Thymus (tissue), 11 donors: ENCODE data around the gene CTSD. TPM values are rescaled to one million over a fixed set of nuclear protein-coding genes. Genes with fewer than 3 reads are reported as not detected.

Experiments
- DNase-seq, 9 donors: peaks; one replicate each; pipeline ENCODE4 v3.0.0-alpha.2; 2013; ENCODE audit warnings: low spot score in 9 of 9, low read depth in 6 of 9, missing footprints in 1 of 9
- H3K27ac ChIP-seq, 2 donors: one replicate each; pipeline ENCODE4 v1.5.1; 2013; ENCODE audit warnings: control low read depth in 1 of 2, low read depth in 1 of 2, low read length in 1 of 2, mild to moderate bottlenecking in 1 of 2, moderate library complexity in 1 of 2
- H3K27me3 ChIP-seq, 2 donors: one replicate each; pipeline ENCODE4 v1.5.1; 2013; ENCODE audit warnings: low read length in 1 of 2; ENCODE audit not compliant: control insufficient read depth in 2 of 2, insufficient read depth in 1 of 2
- H3K36me3 ChIP-seq, 2 donors: one replicate each; pipeline ENCODE4 v1.5.1; 2013; ENCODE audit warnings: low read length in 1 of 2, mild to moderate bottlenecking in 1 of 2, moderate library complexity in 1 of 2; ENCODE audit not compliant: control insufficient read depth in 2 of 2, insufficient read depth in 2 of 2
- H3K4me1 ChIP-seq, 2 donors: one replicate each; pipeline ENCODE4 v1.5.1; 2013; ENCODE audit warnings: low read length in 2 of 2; ENCODE audit not compliant: control insufficient read depth in 2 of 2, insufficient read depth in 2 of 2
- H3K4me3 ChIP-seq, 2 donors: one replicate each; pipeline ENCODE4 v1.5.1; 2013; ENCODE audit warnings: low read length in 2 of 2, control low read depth in 1 of 2, mild to moderate bottlenecking in 1 of 2
- H3K9me3 ChIP-seq, 2 donors: one replicate each; pipeline ENCODE4 v1.5.1; 2013; ENCODE audit warnings: low read length in 1 of 2, mild to moderate bottlenecking in 1 of 2; ENCODE audit not compliant: control insufficient read depth in 2 of 2, insufficient read depth in 1 of 2
- WGBS: extraction: QIAGEN DNeasy Blood & Tissue Kit; methylation state at CpG from one replicate; pipeline ENCODE4 v1.1.7; 2013; 5-methylcytosine and 5-hydroxymethylcytosine counted together
- polyA plus RNA-seq: library from polyadenylated mRNA; stranded (reverse); fragments of 200-250 nt; gene quantifications from one replicate; pipeline ENCODE4 v1.2.3, GENCODE V29; 2013
- total RNA-seq: library from RNA; stranded (reverse); fragments of 120-200 nt; gene quantifications from one replicate; pipeline ENCODE4 v1.2.4, GENCODE V29; 2013
- donor health status: healthy.

Gene CTSD
- total and polyA plus RNA-seq, 2 donors: 97.4 to 487 TPM

DNA sequence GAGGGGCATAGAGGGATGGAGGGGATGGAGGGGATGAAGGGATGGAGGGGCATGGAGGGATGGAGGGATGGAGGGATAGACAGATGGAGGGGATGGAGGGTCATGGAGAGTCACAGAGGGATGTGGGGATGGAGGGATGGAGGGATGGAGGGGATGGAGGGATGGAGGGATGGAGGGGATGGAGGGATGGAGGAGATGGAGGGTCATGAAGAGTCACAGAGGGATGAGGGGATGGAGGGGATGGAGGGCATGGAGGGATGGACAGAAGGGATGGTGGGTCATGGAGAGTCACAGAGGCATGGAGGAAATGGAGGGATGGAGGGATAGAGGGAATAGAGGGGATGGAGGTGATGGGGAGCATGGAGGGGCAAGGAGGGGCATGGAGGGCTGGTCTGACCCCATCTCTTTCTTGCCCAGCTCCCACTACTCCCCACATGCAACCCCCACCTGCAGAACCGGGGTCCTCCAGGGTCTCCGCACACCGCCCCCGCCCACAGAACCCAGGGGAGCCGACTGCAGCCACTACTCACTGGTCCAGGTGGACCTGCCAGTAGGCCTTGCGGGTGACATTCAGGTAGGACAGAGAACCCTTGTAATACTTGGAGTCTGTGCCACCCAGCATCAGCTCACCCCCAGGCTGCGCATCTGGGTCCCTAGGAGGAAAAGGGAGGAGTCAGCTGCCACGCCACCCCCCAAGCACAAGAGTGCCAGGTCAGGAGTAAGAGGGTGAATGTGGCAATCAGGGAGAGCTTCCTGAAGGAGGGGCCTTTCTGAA lies 9.2 kb downstream of the CTSD start:
- 93% methylated on average over 8 of the region's 8 CpGs for WGBS
- Histone ChIP-seq H3K27ac (no peak overlapping the region), H3K4me1 (peaks cover 39 to 59% of the 10 kb centered on the region in 2 donors), H3K36me3 (peaks cover 41 to 47% of the 10 kb centered on the region in 2 donors), H3K27me3 (peaks cover 8 to 17% of the 10 kb centered on the region in 2 donors), H3K9me3 (peaks cover 0 to under 1% of the 10 kb centered on the region in 2 donors), H3K4me3 (no peak overlapping the region)
- DNase-seq: no peak

DNA sequence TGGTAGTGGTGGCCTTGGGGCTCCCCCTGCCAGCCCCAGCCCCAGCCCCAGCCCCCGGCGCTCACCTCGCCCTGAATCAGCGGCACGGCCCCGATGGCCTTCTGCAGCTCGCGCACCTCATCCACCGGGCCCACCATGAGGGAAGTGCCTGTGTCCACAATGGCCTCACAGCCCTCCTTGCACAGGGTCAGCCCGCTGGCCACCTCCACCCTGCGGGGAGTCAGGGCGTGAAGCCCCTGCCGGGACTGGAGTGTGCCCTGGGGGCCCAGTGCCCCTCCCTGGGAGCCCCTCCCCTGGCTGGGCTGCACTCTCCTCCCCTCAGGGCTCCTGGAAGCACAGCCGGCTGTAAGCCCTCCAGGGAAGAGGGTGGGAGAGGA lies 9.8 kb downstream of the CTSD start:
- no peak overlapping the region for H3K4me3 ChIP-seq
- 95% methylated on average over 14 of the region's 14 CpGs for WGBS
- no peaks in the 10 kb centered on the region for H3K9me3 ChIP-seq
- no peak overlapping the region for H3K27ac ChIP-seq
- DNase-seq: no peak
- H3K4me1 ChIP-seq: peaks cover 38 to 52% of the 10 kb centered on the region in 2 donors
- H3K27me3 ChIP-seq: peaks cover 15 to 23% of the 10 kb centered on the region in 2 donors
- H3K36me3 ChIP-seq: peaks cover 40 to 42% of the 10 kb centered on the region in 2 donors

DNA sequence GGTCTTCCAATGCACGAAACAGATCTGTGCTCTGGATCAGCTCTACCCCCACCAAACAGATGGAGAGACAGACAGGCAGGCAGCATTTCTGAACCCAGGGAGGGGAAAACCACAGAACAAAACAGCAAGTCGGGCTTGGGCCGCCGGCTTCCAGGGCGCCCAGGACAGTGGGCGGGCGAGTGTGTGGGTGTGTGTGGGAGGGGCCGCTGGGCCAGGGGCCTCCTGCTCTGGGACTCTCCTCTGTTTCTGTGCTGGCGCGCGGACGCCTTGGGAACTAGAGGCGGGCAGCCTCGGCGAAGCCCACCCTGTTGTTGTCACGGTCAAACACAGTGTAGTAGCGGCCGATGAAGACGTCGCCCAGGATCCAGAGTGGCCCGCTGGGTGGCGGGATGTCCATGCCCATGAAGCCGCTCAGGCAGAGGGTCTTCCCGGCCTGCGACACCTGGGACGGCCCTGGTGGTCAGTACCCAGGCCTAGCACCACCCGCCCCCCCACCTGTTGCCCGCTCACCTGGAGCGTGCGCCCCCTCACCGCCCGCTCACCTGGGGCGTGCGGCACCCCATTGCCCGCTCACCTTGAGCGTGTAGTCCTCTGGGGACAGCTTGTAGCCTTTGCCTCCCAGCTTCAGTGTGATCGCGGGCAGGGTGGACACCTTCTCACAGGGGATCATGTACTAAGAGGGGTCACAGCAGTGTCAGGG lies 10.3 kb downstream of the CTSD start:
- no peak overlapping the region for H3K4me3 ChIP-seq
- no peaks in the 10 kb centered on the region for H3K9me3 ChIP-seq
- peaks cover 34 to 49% of the 10 kb centered on the region in 2 donors for H3K4me1 ChIP-seq
- peaks cover 20 to 28% of the 10 kb centered on the region in 2 donors for H3K27me3 ChIP-seq
- no peak for DNase-seq
- H3K27ac ChIP-seq: peak overlapping the region in 1 of 2 donors; percentile 20
- H3K36me3 ChIP-seq: peaks cover 36 to 38% of the 10 kb centered on the region in 2 donors
- WGBS: 85% methylated on average over 38 of the region's 38 CpGs

DNA sequence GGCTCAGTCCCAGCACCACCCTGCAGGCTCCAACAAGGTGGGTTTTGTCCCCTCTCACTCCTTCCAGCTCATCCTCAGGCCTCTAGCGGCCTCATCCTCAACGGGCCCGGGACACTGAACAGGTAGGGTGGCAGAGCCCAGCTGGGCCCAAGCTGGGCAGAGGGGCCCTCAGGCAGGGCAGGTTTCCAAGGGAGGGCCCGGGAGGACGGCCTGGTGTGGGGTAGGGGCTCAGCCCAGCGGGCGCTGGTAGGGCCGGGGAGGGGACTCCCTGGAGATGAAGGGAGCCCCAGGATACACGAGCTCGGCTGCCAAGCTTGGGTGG lies 10.9 kb downstream of the CTSD start:
- Histone ChIP-seq H3K9me3 (no peaks in the 10 kb centered on the region), H3K4me1 (peaks cover 30 to 43% of the 10 kb centered on the region in 2 donors), H3K4me3 (no peak overlapping the region), H3K27me3 (peaks cover 25 to 34% of the 10 kb centered on the region in 2 donors), H3K27ac (peak overlapping the region in 1 of 2 donors; percentile 20), H3K36me3 (peaks cover 36 to 38% of the 10 kb centered on the region in 2 donors)
- DNase-seq: no peak
- WGBS: 84% methylated on average over 10 of the region's 10 CpGs

DNA sequence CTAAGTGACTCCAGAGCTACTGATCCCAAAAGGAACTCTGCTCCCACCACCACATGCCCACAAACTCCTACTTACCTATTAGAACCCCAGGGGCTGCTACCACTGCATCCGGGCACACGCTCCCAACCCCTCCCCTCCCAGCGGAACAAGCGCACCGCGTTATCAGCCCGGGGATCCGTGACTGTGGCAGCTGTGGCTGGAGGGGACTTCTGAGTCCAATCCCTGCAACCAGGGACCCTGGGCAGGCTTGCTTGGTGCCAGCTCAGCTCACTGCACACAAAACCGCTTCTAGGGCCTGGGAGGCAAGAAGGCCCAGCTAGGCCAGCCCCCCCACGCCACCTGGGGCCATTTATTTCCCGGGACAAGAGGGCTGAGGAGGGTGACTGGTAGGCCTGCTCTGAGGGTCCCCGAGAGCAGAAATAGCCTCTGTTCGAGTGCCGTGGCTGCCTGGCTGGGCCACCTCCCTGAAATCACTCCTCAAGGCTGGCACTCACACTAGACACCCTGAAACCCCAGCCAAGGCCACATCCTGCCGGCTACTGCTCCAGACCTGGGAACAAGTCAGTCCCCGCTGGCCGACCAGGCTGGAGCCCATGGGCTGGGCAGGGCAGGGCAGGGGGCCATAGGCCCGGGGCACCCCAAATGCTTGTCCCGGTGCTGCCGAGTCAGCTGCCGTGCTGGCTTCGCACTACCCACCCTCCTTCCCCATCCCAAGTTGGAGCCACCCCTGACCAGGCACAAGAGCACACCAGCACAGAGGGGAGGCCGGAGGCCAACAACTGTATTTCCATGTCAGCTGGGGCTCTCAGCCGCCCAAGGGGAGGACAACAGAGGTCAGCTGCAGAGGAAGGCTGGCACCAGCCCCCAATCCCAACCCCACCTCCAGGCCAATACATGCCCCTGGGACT lies 11.5 kb downstream of the CTSD start:
- Histone ChIP-seq H3K36me3 (peaks cover 36 to 38% of the 10 kb centered on the region in 2 donors), H3K27ac (no peak overlapping the region)
- no peak for DNase-seq

DNA sequence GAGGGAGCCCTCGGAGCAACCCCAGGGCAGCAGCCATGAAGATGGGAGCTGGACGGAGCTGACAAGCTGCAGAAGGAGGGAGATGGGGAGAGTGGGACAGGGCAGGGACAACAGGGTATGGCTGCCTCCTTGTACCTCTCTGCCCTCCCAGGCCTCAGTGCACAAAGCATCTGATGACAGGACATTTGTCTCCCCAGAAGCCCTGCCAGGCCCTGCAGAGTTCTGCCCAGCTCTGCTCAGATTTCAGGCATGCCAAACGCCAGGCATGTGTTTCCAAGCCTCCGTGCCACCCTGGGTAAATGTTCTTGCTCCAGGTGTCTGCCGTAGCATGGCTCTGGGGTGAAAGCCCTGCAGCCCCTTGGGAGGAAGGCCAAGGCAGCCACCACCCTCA lies 12.2 kb downstream of the CTSD start:
- H3K27me3 ChIP-seq: peaks cover 33 to 47% of the 10 kb centered on the region in 2 donors
- peaks cover 16 to 30% of the 10 kb centered on the region in 2 donors for H3K4me1 ChIP-seq
- peaks cover 31% of the 10 kb centered on the region in 2 donors for H3K36me3 ChIP-seq
- no peak overlapping the region for H3K4me3 ChIP-seq
- WGBS: 87% methylated on average over 5 of the region's 5 CpGs
- peaks cover 0 to under 1% of the 10 kb centered on the region in 2 donors for H3K9me3 ChIP-seq
- H3K27ac ChIP-seq: no peak overlapping the region
- no peak for DNase-seq

More for the DNA sequence above, 11.5 kb downstream of the CTSD start:
- no peak overlapping the region for H3K4me3 ChIP-seq
- WGBS: 89% methylated on average over 24 of the region's 24 CpGs
- H3K9me3 ChIP-seq: no peaks in the 10 kb centered on the region
- peaks cover 24 to 37% of the 10 kb centered on the region in 2 donors for H3K4me1 ChIP-seq
- H3K27me3 ChIP-seq: peaks cover 27 to 40% of the 10 kb centered on the region in 2 donors

DNA sequence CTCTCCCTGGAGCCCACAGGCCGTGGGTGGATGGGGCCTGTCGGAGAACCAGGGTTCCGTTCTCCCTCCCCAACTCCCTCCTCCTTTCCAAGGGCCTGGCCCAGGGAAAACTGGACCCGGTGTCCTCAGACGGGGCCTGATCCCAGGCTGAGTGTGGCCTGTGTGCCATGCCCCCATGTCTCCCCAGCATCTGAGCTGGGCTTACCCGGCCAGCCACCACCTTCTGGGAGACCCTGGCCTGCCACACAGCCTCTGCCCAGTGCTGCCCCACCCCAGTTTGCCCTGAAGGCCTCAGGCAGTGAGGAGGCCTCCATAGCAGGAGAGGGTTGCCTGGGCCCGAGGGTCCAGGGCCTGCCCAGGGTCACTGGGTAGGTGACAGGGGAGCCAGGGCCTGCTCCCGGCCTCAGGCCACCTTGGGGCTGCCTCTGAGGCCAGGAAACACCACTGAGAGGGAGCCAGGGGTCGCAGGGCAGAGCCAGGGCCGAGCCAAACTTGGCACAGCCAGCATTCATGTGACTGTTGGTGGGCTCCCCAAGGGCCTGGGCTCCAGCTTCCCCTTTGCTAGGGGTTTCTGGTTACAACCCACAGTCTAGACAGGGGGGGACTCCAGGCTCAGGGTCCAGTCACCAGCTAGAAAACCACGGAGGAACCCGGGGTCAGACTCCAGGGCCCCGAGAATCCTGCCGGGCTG lies 12.7 kb downstream of the CTSD start:
- peaks cover 11 to 25% of the 10 kb centered on the region in 2 donors for H3K4me1 ChIP-seq
- 67% methylated on average over 14 of the region's 14 CpGs for WGBS

DNA sequence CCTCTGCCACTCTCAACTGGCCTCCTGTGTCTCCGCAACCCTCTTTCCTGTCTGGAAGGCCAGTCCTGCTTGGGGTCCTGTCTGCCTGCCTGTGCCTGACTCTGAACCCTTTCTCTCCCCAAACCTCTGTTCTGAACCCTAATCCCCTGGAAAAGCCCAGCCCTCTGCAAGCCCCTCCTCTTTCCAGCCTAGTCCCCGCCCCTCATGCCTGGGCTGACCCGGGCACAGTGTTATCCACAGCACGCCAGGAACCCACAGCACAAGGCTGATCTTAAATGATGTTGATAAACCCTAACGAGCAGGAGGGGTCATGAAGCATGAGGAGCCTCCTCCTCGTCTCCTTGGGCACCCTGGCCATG lies 13.3 kb downstream of the CTSD start, which contains the start of gene IFITM10:
TSS of gene IFITM10 (minus strand) at position 115 of the 359 bp plus-strand sequence. CDS start 153 bp downstream, outside the sequence.
- Histone ChIP-seq H3K4me3 (no peak within 1 kb of the TSS), H3K9me3 (peaks cover 0 to 4% of the 10 kb centered on the region in 2 donors), H3K4me1 (peaks cover 6 to 19% of the 10 kb centered on the region in 2 donors), H3K27me3 (peaks cover 33 to 49% of the 10 kb centered on the region in 2 donors), H3K27ac (no peak within 1 kb of the TSS), H3K36me3 (peaks cover 27 to 28% of the 10 kb centered on the region in 2 donors)
- 78% methylated on average over 6 of the region's 6 CpGs for WGBS
- DNase-seq: no peak

More for the DNA sequence above, 12.7 kb downstream of the CTSD start:
- peaks cover 33 to 49% of the 10 kb centered on the region in 2 donors for H3K27me3 ChIP-seq
- DNase-seq: no peak
- H3K4me3 ChIP-seq: no peak overlapping the region
- H3K36me3 ChIP-seq: peaks cover 29 to 31% of the 10 kb centered on the region in 2 donors
- H3K27ac ChIP-seq: no peak overlapping the region
- H3K9me3 ChIP-seq: peaks cover 0 to 4% of the 10 kb centered on the region in 2 donors
